ENCODE results near the gene TH.

GRCh38 chr11:2136209-2136951 is 35.2 kb downstream of the TH start:
- TF ChIP-seq CTCF (IDR thresholded peaks at IDR 0.05), result no peak
- no peak for TF ChIP-seq POLR2A (IDR thresholded peaks at IDR 0.05)

Measured in breast epithelium (tissue), 3 donors.